ENCODE results near the gene ODR4. TPM values are rescaled to one million over a fixed set of nuclear protein-coding genes. Genes with fewer than 3 reads are reported as not detected.

Gene ODR4
- polyA plus RNA-seq, 5 donors, result 24.2 to 42.9 (median 35.0) TPM

Other genes starting within 250 kb of the ODR4 start
- gene PRG4, start 79.6 kb upstream of the ODR4 start, polyA plus RNA-seq (ENCODE audit: insufficient read depth in 1 of 5, insufficient read length in 5 of 5, low replicate concordance in 1 of 5), result 1 to 10 TPM in 3 of 5 donors, under 1 TPM in 2; 0.36 to 2.7 (median 1.1) TPM
- gene TPR, start 585 bp upstream of the ODR4 start, polyA plus RNA-seq (ENCODE audit: insufficient read depth in 1 of 5, insufficient read length in 5 of 5, low replicate concordance in 1 of 5), result 100 to 1,000 TPM in 4 of 5 donors, 10 to 100 TPM in 1; 78.6 to 134 (median 131) TPM
- under 1 TPM; 0.31 to 0.45 (median 0.36) TPM for gene PDC, start 85.3 kb downstream of the ODR4 start, polyA plus RNA-seq (ENCODE audit: insufficient read depth in 1 of 5, insufficient read length in 5 of 5, low replicate concordance in 1 of 5)